H1 (cell line): ENCODE measurements around the gene OPCML. TPM values are rescaled to one million over a fixed set of nuclear protein-coding genes. Genes with fewer than 3 reads are reported as not detected.

Experiments
- CTCF ChIA-PET: fragments of 300-600 bp; sonication (Branson Sonifier 250); formaldehyde crosslinking; loops from one replicate; lab custom pipeline; 2021; ENCODE audit not compliant: partially characterized antibody; lab: Charles Lee
- POLR2A ChIA-PET: fragments of 300-600 bp; sonication (Branson Sonifier 250); formaldehyde crosslinking; loops from one replicate; lab custom pipeline; 2021; ENCODE audit warnings: inconsistent platforms; ENCODE audit not compliant: partially characterized antibody; lab: Charles Lee
- DNase-seq, 2 experiments: peaks; one replicate each; pipeline versions ENCODE4 v3.0.0 to v3.0.0-alpha.2; 2010 to 2022; ENCODE audit warnings: low spot score in 2 of 2, low read depth in 1 of 2, mixed read lengths in 1 of 2
- FAIRE-seq: peaks from 2 replicates; lab custom pipeline; 2011; peaks lifted over from hg19 to GRCh38; lab: Jason Lieb, UNC
- H2AFZ ChIP-seq: 2 replicates; pipeline ENCODE4 v1.8.1; 2012; ENCODE audit warnings: low read length, inconsistent platforms
- H2AK5ac ChIP-seq: 2 replicates; pipeline ENCODE4 v1.6.1; 2013; ENCODE audit warnings: low read depth, low read length
- H2BK120ac ChIP-seq: replicated peaks from 2 replicates; pipeline ENCODE3; 2013; ENCODE audit warnings: low read depth, low read length, inconsistent platforms
- H2BK12ac ChIP-seq: 2 replicates; pipeline ENCODE4 v1.6.1; 2013; ENCODE audit warnings: low read depth, low read length
- H2BK15ac ChIP-seq: 2 replicates; pipeline ENCODE4 v1.6.1; 2013; ENCODE audit warnings: low read length
- H2BK20ac ChIP-seq: 2 replicates; pipeline ENCODE4 v1.6.1; 2013; ENCODE audit warnings: low read length
- H2BK5ac ChIP-seq: 2 replicates; pipeline ENCODE4 v1.6.1; 2013; ENCODE audit warnings: low read depth, low read length
- H3K14ac ChIP-seq: 2 replicates; pipeline ENCODE4 v1.6.1; 2013; ENCODE audit warnings: inconsistent platforms; ENCODE audit not compliant: insufficient read length
- H3K18ac ChIP-seq: 2 replicates; pipeline ENCODE4 v1.6.1; 2013; ENCODE audit warnings: low read length; ENCODE audit errors: extremely low read depth
- H3K23ac ChIP-seq: 2 replicates; pipeline ENCODE4 v1.6.1; 2013; ENCODE audit warnings: inconsistent platforms; ENCODE audit not compliant: insufficient read length
- H3K23me2 ChIP-seq: 2 replicates; pipeline ENCODE4 v1.6.1; 2013; ENCODE audit warnings: low read depth, low read length
- H3K27ac ChIP-seq: 2 replicates; pipeline ENCODE4 v1.6.1; 2011; ENCODE audit warnings: low read depth, low read length, inconsistent platforms
- H3K27me3 ChIP-seq, 4 experiments: replicated peaks in 1 of 4; 1 replicate in 1 of 4; 2 replicates in 3 of 4; pipeline versions ENCODE4 v1.6.1 to v1.8.1; 2011 to 2013; ENCODE audit warnings: low read length in 3 of 4, mild to moderate bottlenecking in 3 of 4, inconsistent platforms in 2 of 4, mixed read lengths in 2 of 4, moderate library complexity in 1 of 4; ENCODE audit not compliant: control insufficient read depth in 3 of 4, insufficient read depth in 3 of 4; ENCODE audit errors: extremely low read depth in 1 of 4
- H3K36me3 ChIP-seq, 4 experiments: 2 replicates each; pipeline versions ENCODE4 v1.6.1 to v1.8.1; 2011 to 2013; ENCODE audit warnings: mild to moderate bottlenecking in 4 of 4, low read length in 3 of 4, moderate library complexity in 2 of 4, control low read depth in 1 of 4, inconsistent platforms in 1 of 4; ENCODE audit not compliant: insufficient read depth in 4 of 4, control insufficient read depth in 2 of 4
- H3K4ac ChIP-seq: replicated peaks from 2 replicates; pipeline ENCODE3; 2013; ENCODE audit warnings: low read length, low read depth, mixed read lengths, inconsistent platforms; ENCODE audit not compliant: insufficient read length
- H3K4me1 ChIP-seq, 4 experiments: replicated peaks in 1 of 4; 1 replicate in 1 of 4; 2 replicates in 3 of 4; pipeline versions ENCODE4 v1.6.1 to v1.8.1; 2011 to 2013; ENCODE audit warnings: low read length in 3 of 4, inconsistent platforms in 2 of 4, mixed read lengths in 1 of 4; ENCODE audit not compliant: insufficient read depth in 4 of 4, control insufficient read depth in 3 of 4
- H3K4me2 ChIP-seq, 2 experiments: 2 replicates each; pipeline versions ENCODE4 v1.6.1 to v1.8.1; 2011 to 2013; ENCODE audit warnings: low read depth in 2 of 2, low read length in 2 of 2, control low read depth in 1 of 2, inconsistent platforms in 1 of 2, mild to moderate bottlenecking in 1 of 2; ENCODE audit not compliant: insufficient read depth in 1 of 2
- H3K4me3 ChIP-seq, 4 experiments: fragments of 200-600, 300-600 bp in 1 of 4; sonication (generic), shearing (Covaris generic), sonication (Bioruptor Twin) in 1 of 4; 2 replicates each; pipeline versions ENCODE4 v1.5.1 to v1.8.1; 2011 to 2016; ENCODE audit warnings: low read length in 4 of 4, low read depth in 3 of 4, control low read depth in 2 of 4, inconsistent platforms in 2 of 4, mild to moderate bottlenecking in 2 of 4, mixed read lengths in 1 of 4, moderate library complexity in 1 of 4; ENCODE audit not compliant: insufficient read depth in 2 of 4; ENCODE audit errors: extremely low read depth in 1 of 4
- H3K56ac ChIP-seq: replicated peaks from 2 replicates; pipeline ENCODE3; 2013; ENCODE audit warnings: low read depth, mild to moderate bottlenecking, mixed read lengths, low read length, inconsistent platforms; ENCODE audit not compliant: insufficient read length
- H3K79me1 ChIP-seq: 2 replicates; pipeline ENCODE4 v1.6.1; 2013; ENCODE audit warnings: low read depth, low read length, control low read depth
- H3K79me2 ChIP-seq, 2 experiments: 2 replicates each; pipeline versions ENCODE4 v1.6.1 to v1.8.1; 2012 to 2013; ENCODE audit warnings: low read length in 2 of 2, mild to moderate bottlenecking in 2 of 2, inconsistent platforms in 1 of 2; ENCODE audit not compliant: insufficient read depth in 2 of 2, control insufficient read depth in 1 of 2
- H3K9ac ChIP-seq, 4 experiments: replicated peaks in 1 of 4; 1 replicate in 1 of 4; 2 replicates in 3 of 4; pipeline versions ENCODE4 v1.6.1 to v1.8.1; 2011 to 2013; ENCODE audit warnings: low read depth in 3 of 4, low read length in 3 of 4, control low read depth in 2 of 4, mild to moderate bottlenecking in 2 of 4, moderate library complexity in 2 of 4, inconsistent platforms in 1 of 4; ENCODE audit errors: extremely low read depth in 1 of 4
- H3K9me3 ChIP-seq, 2 experiments: 2 replicates each; pipeline versions ENCODE4 v1.6.1 to v1.8.1; 2012 to 2013; ENCODE audit warnings: mild to moderate bottlenecking in 2 of 2, moderate library complexity in 2 of 2, control low read depth in 1 of 2, inconsistent platforms in 1 of 2, low read depth in 1 of 2, low read length in 1 of 2, mixed read lengths in 1 of 2; ENCODE audit not compliant: insufficient read depth in 2 of 2
- H4K20me1 ChIP-seq, 2 experiments: replicated peaks in 1 of 2; 2 replicates each; pipeline versions ENCODE3 to v1.8.1; 2011 to 2013; ENCODE audit warnings: inconsistent platforms in 2 of 2, low read length in 2 of 2, mild to moderate bottlenecking in 1 of 2; ENCODE audit not compliant: insufficient read depth in 2 of 2, control insufficient read depth in 1 of 2
- H4K5ac ChIP-seq: 2 replicates; pipeline ENCODE4 v1.6.1; 2013; ENCODE audit warnings: low read length, low read depth, mixed read lengths, inconsistent platforms; ENCODE audit not compliant: insufficient read length
- H4K8ac ChIP-seq: 2 replicates; pipeline ENCODE4 v1.8.0; 2013; ENCODE audit warnings: mild to moderate bottlenecking, moderate library complexity, low read length, inconsistent platforms; ENCODE audit not compliant: insufficient read depth; ENCODE audit errors: extremely low read depth
- H4K91ac ChIP-seq: replicated peaks from 2 replicates; pipeline ENCODE3; 2013; ENCODE audit warnings: low read length, mixed read lengths, inconsistent platforms; ENCODE audit not compliant: insufficient read length
- ATF3 ChIP-seq: IDR thresholded peaks from 2 replicates; pipeline ENCODE4 v1.6.1; 2011; ENCODE audit warnings: low read depth, mild to moderate bottlenecking, low read length; ENCODE audit not compliant: insufficient read depth
- BCL11A ChIP-seq, 2 experiments: IDR thresholded peaks; one replicate each; pipeline ENCODE4 v1.6.1; 2011; ENCODE audit warnings: low read depth in 2 of 2, low read length in 2 of 2, mild to moderate bottlenecking in 2 of 2
- BRCA1 ChIP-seq: IDR thresholded peaks from 2 replicates; pipeline ENCODE4 v1.6.1; 2012; ENCODE audit warnings: low read depth, low read length, improper control_type of control experiment
- CEBPB ChIP-seq: IDR thresholded peaks from 2 replicates; pipeline ENCODE4 v1.6.1; 2012; ENCODE audit warnings: low read depth, low read length
- CTBP2 ChIP-seq: IDR thresholded peaks from 2 replicates; pipeline ENCODE4 v1.7.0; 2011; ENCODE audit warnings: borderline replicate concordance, mild to moderate bottlenecking, moderate library complexity, mixed read lengths, low read length; ENCODE audit not compliant: insufficient read depth, insufficient read length
- GTF2F1 ChIP-seq: IDR thresholded peaks from 2 replicates; pipeline ENCODE4 v1.6.1; 2012; ENCODE audit warnings: low read depth, low read length, improper control_type of control experiment, borderline replicate concordance
- HDAC6 ChIP-seq: IDR thresholded peaks from one replicate; pipeline ENCODE4 v1.7.1; 2012; ENCODE audit warnings: low read depth, mild to moderate bottlenecking, inconsistent platforms, low read length, moderate library complexity
- KDM5A ChIP-seq: fragments of 200-600 bp; IDR thresholded peaks from 2 replicates; pipeline ENCODE4 v1.7.1; 2012; ENCODE audit warnings: mild to moderate bottlenecking, low read length, inconsistent platforms, mixed read lengths
- MAX ChIP-seq: IDR thresholded peaks from 2 replicates; pipeline ENCODE4 v1.6.1; 2012; ENCODE audit warnings: inconsistent platforms
- SP1 ChIP-seq: IDR thresholded peaks from 2 replicates; pipeline ENCODE4 v1.6.1; 2011; ENCODE audit warnings: low read depth, low read length
- TBP ChIP-seq: IDR thresholded peaks from 2 replicates; pipeline ENCODE4 v1.6.1; 2011; ENCODE audit warnings: low read depth, low read length, improper control_type of control experiment
- TCF12 ChIP-seq: IDR thresholded peaks from 2 replicates; pipeline ENCODE4 v1.6.1; 2011; ENCODE audit warnings: low read depth, mild to moderate bottlenecking, low read length
- ZNF274 ChIP-seq: IDR thresholded peaks from 2 replicates; pipeline ENCODE4 v1.7.0; 2012; ENCODE audit warnings: low read length, borderline replicate concordance; ENCODE audit errors: extremely low read depth
- WGBS, 2 experiments: shearing (Covaris generic) in 1 of 2; methylation state at CpG; one replicate each; pipeline versions ENCODE4 v1.1.6 to v1.1.7; 2013 to 2015; ENCODE audit warnings: low lambda C conversion rate in 2 of 2, mixed read lengths in 2 of 2, inconsistent platforms in 1 of 2, low coverage in 1 of 2, missing lambda C conversion rate in 1 of 2; ENCODE audit not compliant: insufficient replicate concordance in 2 of 2, insufficient coverage in 1 of 2, insufficient read length in 1 of 2; ENCODE audit errors: extremely low coverage in 1 of 2, missing lambda C conversion rate in 1 of 2; 5-methylcytosine and 5-hydroxymethylcytosine counted together
- polyA plus RNA-seq, 7 experiments: library from polyadenylated mRNA; depleted of rRNA in 3 of 7; stranded (reverse) in 5 of 7; unstranded in 2 of 7; fragments of >200 nt in 5 of 7; fragments of 200-250 nt in 2 of 7; gene quantifications; 1 replicate in 5 of 7; 2 replicates in 1 of 7; 4 replicates in 1 of 7; pipeline versions ENCODE4 v1.2.1 to v1.2.3, GENCODE V29; 2011 to 2013; ENCODE audit warnings: missing spikeins in 2 of 7, mixed read lengths in 2 of 7
- total RNA-seq: library from RNA; stranded (reverse); fragmentation: NEBNext Ultra II Directional; extraction: Animal tissue kit (Norgen Biotek cat#: 25700); gene quantifications from 2 replicates; pipeline ENCODE4 v1.2.1, GENCODE V29; 2021

The OPCML gene
- total and polyA plus RNA-seq, 2 of the 8 experiments (the other 6 are each of a cell fraction or from before 2014, with no cell fraction given) = 2.3 to 3.1 TPM

DNA sequence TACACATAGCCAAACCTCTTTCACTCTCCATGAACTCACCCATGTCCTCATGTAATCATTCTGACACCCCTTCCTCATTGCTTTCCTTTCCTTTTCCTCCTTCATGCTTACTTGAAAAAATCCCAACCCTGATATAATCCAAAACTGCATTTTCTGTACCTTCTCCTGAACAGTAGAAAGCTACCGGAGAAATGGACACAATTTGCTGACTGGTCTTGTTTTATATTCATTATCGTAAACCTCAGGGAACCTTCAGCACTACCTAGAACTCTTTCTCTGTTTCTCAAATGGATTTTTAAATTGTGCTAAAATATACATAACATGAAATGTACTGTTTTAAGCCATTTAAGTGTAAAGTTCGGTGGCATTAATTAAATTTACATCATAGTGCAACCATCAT is 1165.0 kb downstream of the OPCML start:
- Histone ChIP-seq H3K36me3 (no peaks in the 10 kb centered on the region), H4K20me1 (no peaks in the 10 kb centered on the region), H4K5ac (no peak overlapping the region), H4K91ac (no peak overlapping the region)
- CTCF ChIA-PET = no interaction called here
- POLR2A ChIA-PET = no interaction called here
- no peak for TF ChIP-seq SP1
- TF ChIP-seq CTBP2 = no peak
- TF ChIP-seq TBP = no peak
- no peak for TF ChIP-seq BCL11A (IDR thresholded peaks at IDR 0.05; ENCODE audit: low read depth in 2 of 2, low read length in 2 of 2)
- no peak for TF ChIP-seq ATF3
- no peak for TF ChIP-seq HDAC6
- TF ChIP-seq CEBPB = no peak
- no peak for TF ChIP-seq GTF2F1
- no peak for TF ChIP-seq KDM5A
- no peak for TF ChIP-seq TCF12
- TF ChIP-seq ZNF274 = no peak
- no peak for TF ChIP-seq MAX
- TF ChIP-seq BRCA1 = no peak
- TF ChIP-seq, all 59 proteins: peak for 0
- H2BK20ac ChIP-seq = no peak overlapping the region
- H3K56ac ChIP-seq = no peak overlapping the region
- H2AK5ac ChIP-seq = no peak overlapping the region
- H3K79me2 ChIP-seq = no peaks in the 10 kb centered on the region
- no peak for FAIRE-seq
- H3K4me1 ChIP-seq = no peaks in the 10 kb centered on the region
- no peak overlapping the region for H4K8ac ChIP-seq
- H2BK12ac ChIP-seq = no peak overlapping the region
- no peak overlapping the region for H2BK120ac ChIP-seq
- H3K9ac ChIP-seq = no peak overlapping the region
- no peak overlapping the region for H3K4ac ChIP-seq
- H3K14ac ChIP-seq = no peak overlapping the region
- no peak overlapping the region for H3K23ac ChIP-seq
- no peaks in the 10 kb centered on the region for H3K9me3 ChIP-seq
- 91% methylated on average over 3 of the region's 3 CpGs; no CpG with 5 or more reads in 1 of the 2 experiments for WGBS, 2 experiments
- H2BK15ac ChIP-seq = no peak overlapping the region
- H3K23me2 ChIP-seq = no peaks in the 10 kb centered on the region
- H3K4me2 ChIP-seq = no peak overlapping the region
- no peak overlapping the region for H3K27ac ChIP-seq
- no peaks in the 10 kb centered on the region for H3K79me1 ChIP-seq
- H3K18ac ChIP-seq = no peak overlapping the region
- H3K4me3 ChIP-seq = no peak overlapping the region
- H2BK5ac ChIP-seq = no peak overlapping the region
- no peak for DNase-seq
- no peak overlapping the region for H2AFZ ChIP-seq
- H3K27me3 ChIP-seq = no peaks in the 10 kb centered on the region
